Naive thymus-derived CD8-positive, alpha-beta T cell (primary cell): ENCODE measurements around the gene RFPL2. TPM values are rescaled to one million over a fixed set of nuclear protein-coding genes. Genes with fewer than 3 reads are reported as not detected.

ENCODE experiments used
- ATAC-seq, 2 donors: fragments of 150-1000 bp; cut with Tn5 transposase in 1 of 2; sonication (Bioruptor Pico), chemical (Tn5 transposase) in 1 of 2; 1 replicate in 1 of 2; 2 replicates in 1 of 2; pipeline ENCODE4 v1.10.0; 2021; ENCODE audit warnings: mild to moderate bottlenecking in 2 of 2, moderate library complexity in 2 of 2
- POLR2A ChIA-PET: fragments of 350-600 bp; sonication (Branson Sonifier 250); formaldehyde crosslinking; loops from one replicate; lab custom pipeline; 2021; ENCODE audit warnings: antibody characterized with exemption; lab: Charles Lee
- DNase-seq, 10 donors: peaks; one replicate each; pipeline versions ENCODE4 v3.0.0 to v3.0.0-alpha.2; 2020 to 2022
- H3K27ac Mint-ChIP-seq, 10 donors: one replicate each; pipeline ENCODE4 v1.8.0; 2020 to 2022; ENCODE audit warnings: mild to moderate bottlenecking in 10 of 10, mixed read lengths in 10 of 10, moderate library complexity in 4 of 10, inconsistent platforms in 1 of 10
- H3K27me3 Mint-ChIP-seq, 5 donors: one replicate each; pipeline ENCODE4 v1.8.0; 2021 to 2022; ENCODE audit warnings: mixed read lengths in 5 of 5
- H3K36me3 Mint-ChIP-seq, 3 donors: one replicate each; pipeline ENCODE4 v1.8.0; 2020 to 2022; ENCODE audit warnings: mixed read lengths in 3 of 3, mild to moderate bottlenecking in 2 of 3, inconsistent platforms in 1 of 3
- H3K4me1 Mint-ChIP-seq, 4 donors: one replicate each; pipeline ENCODE4 v1.8.0; 2021 to 2022; ENCODE audit warnings: mixed read lengths in 4 of 4
- H3K4me3 Mint-ChIP-seq, 10 donors: one replicate each; pipeline ENCODE4 v1.8.0; 2020 to 2022; ENCODE audit warnings: mild to moderate bottlenecking in 10 of 10, mixed read lengths in 10 of 10, moderate library complexity in 6 of 10, inconsistent platforms in 1 of 10
- H3K9me3 Mint-ChIP-seq, 9 donors: one replicate each; pipeline ENCODE4 v1.8.0; 2020 to 2022; ENCODE audit warnings: mixed read lengths in 9 of 9, mild to moderate bottlenecking in 3 of 9, inconsistent platforms in 1 of 9, moderate library complexity in 1 of 9
- polyA plus RNA-seq, 3 donors: library from polyadenylated mRNA; unstranded; fragments of 300-500 nt; fragmentation: Illumina TruSeq; gene quantifications; one replicate each; pipeline ENCODE4 v1.2.3, GENCODE V29; 2021
- total RNA-seq, 8 experiments: library from RNA in 2 of 8; stranded (reverse) in 2 of 8; gene quantifications; one replicate each; pipeline ENCODE4 v1.2.3 and lab custom pipeline; 2021 to 2026

Gene RFPL2
- total and polyA plus RNA-seq, 5 experiments from 2014 or later = 0.69 to 2.4 (median 0.81) TPM; not detected in 2

GRCh38 chr22:32222991-32223390, 18.1 kb upstream of the RFPL2 start:
- POLR2A ChIA-PET = no interaction called here
- peaks cover 0 to 2% (median 0%) of the 10 kb centered on the region in 4 donors for H3K4me1 Mint-ChIP-seq
- H3K36me3 Mint-ChIP-seq = no peaks in the 10 kb centered on the region
- no peak overlapping the region for H3K27ac Mint-ChIP-seq
- peaks cover 6 to 43% (median 9%) of the 10 kb centered on the region in 5 donors for H3K27me3 Mint-ChIP-seq
- H3K4me3 Mint-ChIP-seq = no peak overlapping the region
- DNase-seq (no peak), ATAC-seq (no peak)
- no peaks in the 10 kb centered on the region for H3K9me3 Mint-ChIP-seq

GRCh38 chr22:32219026-32219425, 14.2 kb upstream of the RFPL2 start:
- no peaks in the 10 kb centered on the region for H3K36me3 Mint-ChIP-seq
- no peak overlapping the region for H3K4me3 Mint-ChIP-seq
- ATAC-seq = no peak
- no peaks in the 10 kb centered on the region for H3K4me1 Mint-ChIP-seq
- POLR2A ChIA-PET = no interaction called here
- H3K27me3 Mint-ChIP-seq = peaks cover 9 to 28% (median 16%) of the 10 kb centered on the region in 5 donors
- DNase-seq = no peak
- no peak overlapping the region for H3K27ac Mint-ChIP-seq
- no peaks in the 10 kb centered on the region for H3K9me3 Mint-ChIP-seq

- H3K4me3 Mint-ChIP-seq = no peak overlapping the region
- H3K27ac Mint-ChIP-seq = no peak overlapping the region
- POLR2A ChIA-PET = no interaction called here
- no peaks in the 10 kb centered on the region for H3K9me3 Mint-ChIP-seq
- H3K36me3 Mint-ChIP-seq = no peaks in the 10 kb centered on the region
- peaks cover 7 to 23% (median 14%) of the 10 kb centered on the region in 5 donors for H3K27me3 Mint-ChIP-seq
- DNase-seq = no peak
- no peaks in the 10 kb centered on the region for H3K4me1 Mint-ChIP-seq
- ATAC-seq = no peak
Observed at GRCh38 chr22:32218470-32218869, 13.6 kb upstream of the RFPL2 start.

GRCh38 chr22:32217465-32217864, 12.6 kb upstream of the RFPL2 start:
- ATAC-seq = no peak
- H3K9me3 Mint-ChIP-seq = no peaks in the 10 kb centered on the region
- POLR2A ChIA-PET = no interaction called here

GRCh38 chr22:32216911-32217310, 12.0 kb upstream of the RFPL2 start:
- ATAC-seq (no peak), DNase-seq (no peak)
- POLR2A ChIA-PET = no interaction called here
- Mint-ChIP-seq H3K27me3 (peaks cover 8 to 25% (median 15%) of the 10 kb centered on the region in 5 donors), H3K4me1 (no peaks in the 10 kb centered on the region), H3K4me3 (no peak overlapping the region), H3K27ac (no peak overlapping the region), H3K36me3 (no peaks in the 10 kb centered on the region), H3K9me3 (no peaks in the 10 kb centered on the region)

More at GRCh38 chr22:32217465-32217864, 12.6 kb upstream of the RFPL2 start:
- H3K4me3 Mint-ChIP-seq = no peak overlapping the region
- H3K4me1 Mint-ChIP-seq = no peaks in the 10 kb centered on the region
- no peak for DNase-seq
- no peaks in the 10 kb centered on the region for H3K36me3 Mint-ChIP-seq
- no peak overlapping the region for H3K27ac Mint-ChIP-seq
- H3K27me3 Mint-ChIP-seq = peaks cover 11 to 19% (median 12%) of the 10 kb centered on the region in 5 donors

GRCh38 chr22:32211011-32211410, 6.1 kb upstream of the RFPL2 start:
- no peak for ATAC-seq
- Mint-ChIP-seq H3K4me3 (no peak overlapping the region), H3K4me1 (peaks cover 6 to 14% (median 7%) of the 10 kb centered on the region in 4 donors), H3K9me3 (no peaks in the 10 kb centered on the region), H3K27ac (no peak overlapping the region), H3K36me3 (no peaks in the 10 kb centered on the region), H3K27me3 (peaks cover 0 to 30% (median 18%) of the 10 kb centered on the region in 5 donors)
- DNase-seq = no peak
- POLR2A ChIA-PET = no interaction called here

- H3K27ac Mint-ChIP-seq = peak overlapping the region in 1 of 10 donors; percentile 20
Observed at GRCh38 chr22:32208681-32209080, 3.8 kb upstream of the RFPL2 start.

GRCh38 chr22:32207971-32208480, 3.2 kb upstream of the RFPL2 start:
- peak overlapping the region in 1 of 10 donors; percentile 46 for H3K27ac Mint-ChIP-seq
- DNase-seq (no peak), ATAC-seq (no peak)
- POLR2A ChIA-PET = interaction anchor here (0.5 kb wide), 1 partner anchor 103 kb away, joined by 4 read pairs; no protein-coding TSS in a partner anchor
- H3K27me3 Mint-ChIP-seq = peaks cover 0 to 60% (median 36%) of the 10 kb centered on the region in 5 donors
- H3K4me3 Mint-ChIP-seq = no peak overlapping the region
- no peaks in the 10 kb centered on the region for H3K36me3 Mint-ChIP-seq
- peaks cover 0 to 4% (median 0%) of the 10 kb centered on the region in 9 donors for H3K9me3 Mint-ChIP-seq
- H3K4me1 Mint-ChIP-seq = peaks cover 14 to 34% (median 18%) of the 10 kb centered on the region in 4 donors

More at GRCh38 chr22:32208681-32209080, 3.8 kb upstream of the RFPL2 start:
- ATAC-seq (no peak), DNase-seq (no peak)
- Mint-ChIP-seq H3K4me1 (peaks cover 12 to 28% (median 14%) of the 10 kb centered on the region in 4 donors), H3K4me3 (no peak overlapping the region), H3K9me3 (peaks cover 0 to 4% (median 0%) of the 10 kb centered on the region in 9 donors), H3K27me3 (peaks cover 0 to 54% (median 29%) of the 10 kb centered on the region in 5 donors), H3K36me3 (no peaks in the 10 kb centered on the region)
- POLR2A ChIA-PET = no interaction called here

- no peaks in the 10 kb centered on the region for H3K36me3 Mint-ChIP-seq
Observed at GRCh38 chr22:32206774-32207758, 2.2 kb upstream of the RFPL2 start.

GRCh38 chr22:32205974-32206773, 1.3 kb upstream of the RFPL2 start:
- peaks cover 18 to 49% (median 28%) of the 10 kb centered on the region in 4 donors for H3K4me1 Mint-ChIP-seq
- peaks cover 0 to 47% (median 36%) of the 10 kb centered on the region in 5 donors for H3K27me3 Mint-ChIP-seq
- H3K36me3 Mint-ChIP-seq = no peaks in the 10 kb centered on the region
- POLR2A ChIA-PET = no interaction called here
- H3K9me3 Mint-ChIP-seq = peaks cover 0 to 4% (median 0%) of the 10 kb centered on the region in 9 donors
- peak overlapping the region in 3 of 10 donors; percentile 50 to 84 (median 54) for H3K4me3 Mint-ChIP-seq
- ATAC-seq (no peak), DNase-seq (no peak)
- H3K27ac Mint-ChIP-seq = peak overlapping the region in 1 of 10 donors; percentile 73

More at GRCh38 chr22:32206774-32207758, 2.2 kb upstream of the RFPL2 start:
- POLR2A ChIA-PET = no interaction called here
- peak overlapping the region in 2 of 10 donors; percentile 46 to 56 for H3K27ac Mint-ChIP-seq
- peaks cover 0 to 54% (median 36%) of the 10 kb centered on the region in 5 donors for H3K27me3 Mint-ChIP-seq
- peaks cover 18 to 43% (median 24%) of the 10 kb centered on the region in 4 donors for H3K4me1 Mint-ChIP-seq
- H3K9me3 Mint-ChIP-seq = peaks cover 0 to 4% (median 0%) of the 10 kb centered on the region in 9 donors
- DNase-seq (peak in 5 of 10 donors; percentile 10 to 38 (median 31)), ATAC-seq (peak in 1 of 2 donors; percentile 34)
- H3K4me3 Mint-ChIP-seq = peak overlapping the region in 4 of 10 donors; percentile 4 to 75 (median 43)

GRCh38 chr22:32204040-32204855, 625 bp downstream of the RFPL2 start:
- peak overlapping the region in 8 of 10 donors; percentile 46 to 92 (median 81) for H3K27ac Mint-ChIP-seq
- peaks cover 26 to 57% (median 38%) of the 10 kb centered on the region in 4 donors for H3K4me1 Mint-ChIP-seq
- ATAC-seq (peak; percentile 51 to 67), DNase-seq (peak in 4 of 10 donors; percentile 24 to 50 (median 44))
- POLR2A ChIA-PET = interaction anchor here (1.1 kb wide), 1 partner anchor 9 kb away, joined by 3 read pairs; no protein-coding TSS in a partner anchor
- peak overlapping the region; percentile 54 to 88 (median 80) for H3K4me3 Mint-ChIP-seq
- H3K27me3 Mint-ChIP-seq = peaks cover 0 to 47% (median 32%) of the 10 kb centered on the region in 5 donors
- H3K36me3 Mint-ChIP-seq = no peaks in the 10 kb centered on the region
- peaks cover 0 to 4% (median 0%) of the 10 kb centered on the region in 9 donors for H3K9me3 Mint-ChIP-seq
